ENCODE results near the gene FHOD3.

The FHOD3 gene

GRCh38 chr18:36323421-36323820, 25.9 kb downstream of the FHOD3 start:
- DNase-seq: no peak

- no peak for DNase-seq
Measured at GRCh38 chr18:36325846-36326245, 28.3 kb downstream of the FHOD3 start.

DNA sequence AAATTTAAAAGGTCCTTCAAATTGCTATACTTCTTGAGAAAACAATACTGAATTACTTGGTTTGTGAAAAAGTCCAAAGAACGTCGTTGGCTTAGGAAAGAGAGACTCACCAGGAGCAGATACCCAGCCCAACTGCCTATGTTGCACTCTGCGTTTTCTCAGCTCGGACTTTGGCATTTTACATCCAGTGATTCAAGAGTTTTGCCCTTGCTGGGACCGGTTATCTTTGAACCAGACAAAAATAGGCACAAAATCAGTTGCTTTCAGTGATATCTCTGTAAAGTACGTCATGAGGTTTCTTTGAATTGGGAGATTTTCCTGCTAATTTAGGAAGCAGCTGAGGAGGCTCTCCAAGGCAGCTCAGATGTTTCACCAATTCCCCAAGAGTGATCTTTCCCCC, 29.3 kb downstream of the FHOD3 start:
- no peak for DNase-seq

GRCh38 chr18:36327352-36328316, 30.1 kb downstream of the FHOD3 start:
- DNase-seq: no peak

DNA sequence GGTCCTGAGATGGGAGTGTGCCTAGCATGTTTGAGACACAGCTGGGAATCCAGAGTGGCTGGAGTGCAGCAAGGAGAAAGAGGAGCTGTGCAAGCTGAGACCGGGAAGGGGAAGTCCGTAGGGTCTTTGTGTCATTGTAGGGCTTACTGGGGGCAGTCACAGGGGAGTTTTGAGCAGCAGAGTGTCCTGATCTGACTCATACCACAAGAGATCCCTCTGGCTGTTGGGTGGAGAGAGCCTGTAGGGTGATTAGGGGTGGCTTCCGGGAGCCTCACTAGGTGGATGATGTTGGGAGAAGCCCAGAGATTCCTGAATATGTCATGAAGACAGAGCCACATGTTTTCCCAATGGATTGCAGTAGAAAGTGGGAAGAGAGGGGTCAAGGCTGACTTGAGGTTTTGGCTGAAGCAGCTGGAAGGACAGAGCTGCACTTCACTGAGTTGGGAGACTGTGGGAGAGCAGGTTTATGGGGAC, 30.9 kb downstream of the FHOD3 start:
- DNase-seq: no peak

DNA sequence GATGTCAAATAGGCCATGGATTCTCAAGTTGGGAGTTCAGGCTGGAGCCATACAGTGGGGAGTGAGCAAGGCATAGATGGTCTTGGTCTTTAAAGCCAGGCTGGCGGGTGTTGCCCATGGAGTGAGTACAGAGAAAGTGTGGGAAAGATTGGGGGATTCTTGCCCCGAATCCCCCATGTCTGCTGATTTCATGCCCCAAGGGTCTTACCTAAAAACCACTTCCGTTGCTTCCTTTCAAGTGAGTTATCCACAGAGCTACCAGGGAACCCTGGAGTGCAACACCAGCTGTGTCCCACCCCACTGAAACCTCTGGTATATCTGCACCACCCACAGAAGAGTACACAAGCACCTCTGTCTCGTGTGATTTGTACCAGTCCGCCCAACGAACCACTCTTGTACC, 31.4 kb downstream of the FHOD3 start:
- no peak for DNase-seq

DNA sequence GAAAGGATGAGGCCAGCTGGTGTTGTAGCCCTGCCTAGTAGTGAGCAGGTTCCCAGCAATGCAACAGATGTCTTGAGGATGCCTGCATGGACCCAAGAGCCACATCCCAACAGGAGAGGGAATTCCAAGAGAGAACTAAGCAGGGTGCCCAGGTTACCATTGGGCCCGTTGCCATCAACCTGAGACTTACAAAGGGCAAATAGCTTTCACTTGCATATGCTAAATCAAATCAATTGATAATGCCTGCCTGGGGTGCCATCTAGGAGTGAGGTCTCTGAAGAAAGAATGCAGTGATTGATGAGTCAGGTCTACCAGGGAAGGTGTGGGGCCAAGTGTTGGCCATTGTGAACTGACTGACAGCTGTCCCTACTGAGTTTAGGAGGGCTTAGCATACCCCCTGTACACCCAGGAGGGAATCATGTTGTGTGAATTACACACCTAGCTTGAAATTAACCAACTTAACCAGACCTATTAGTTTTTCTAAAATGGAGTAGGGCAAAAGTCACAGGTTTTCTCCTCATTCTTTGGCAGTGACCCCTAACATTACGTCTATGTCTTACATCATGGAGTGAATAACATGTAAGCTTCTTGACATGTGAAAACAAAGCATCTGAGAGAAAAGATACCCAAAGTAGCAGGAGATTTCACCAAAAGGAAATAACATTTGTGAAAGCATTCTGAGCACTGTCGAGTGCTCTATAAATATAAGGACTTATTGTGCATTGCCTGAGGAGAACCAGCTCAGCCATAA, 32.3 kb downstream of the FHOD3 start:
- DNase-seq: no peak

DNA sequence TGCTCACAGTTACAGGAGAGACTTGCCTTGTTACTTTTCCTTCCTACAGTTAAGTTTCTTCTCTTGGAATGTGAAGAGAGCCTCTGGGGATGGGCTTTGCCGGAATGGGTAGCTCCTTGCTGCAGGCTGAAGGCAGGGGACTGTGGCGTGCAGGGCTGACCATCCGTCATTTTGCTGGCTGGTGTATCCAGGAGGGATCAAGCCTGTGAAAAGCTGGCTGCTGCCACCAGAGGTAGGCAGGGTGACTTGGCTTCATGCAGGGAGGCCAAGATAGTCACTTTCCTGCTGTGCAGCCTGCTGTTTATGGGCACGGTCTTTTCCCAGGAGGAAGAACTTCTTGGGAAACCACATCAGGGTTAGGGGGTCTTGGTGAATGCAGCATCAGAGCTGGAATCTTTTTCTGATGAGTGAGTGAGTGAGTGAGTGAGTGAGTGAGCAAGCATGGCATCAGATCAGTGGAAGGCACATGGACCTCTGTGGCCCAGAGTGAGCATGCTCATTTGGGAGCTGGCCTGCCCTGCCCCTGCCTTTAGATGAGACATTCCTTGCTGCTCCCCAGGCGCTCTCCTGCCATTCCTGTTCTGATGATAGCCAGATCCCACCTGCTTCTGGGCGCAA, 33.0 kb downstream of the FHOD3 start:
- DNase-seq: no peak

GRCh38 chr18:36331521-36331971, 34.0 kb downstream of the FHOD3 start:
- no peak for DNase-seq

GRCh38 chr18:36333414-36333813, 35.9 kb downstream of the FHOD3 start:
- no peak for DNase-seq

GRCh38 chr18:36334798-36335197, 37.3 kb downstream of the FHOD3 start:
- no peak for DNase-seq

DNA sequence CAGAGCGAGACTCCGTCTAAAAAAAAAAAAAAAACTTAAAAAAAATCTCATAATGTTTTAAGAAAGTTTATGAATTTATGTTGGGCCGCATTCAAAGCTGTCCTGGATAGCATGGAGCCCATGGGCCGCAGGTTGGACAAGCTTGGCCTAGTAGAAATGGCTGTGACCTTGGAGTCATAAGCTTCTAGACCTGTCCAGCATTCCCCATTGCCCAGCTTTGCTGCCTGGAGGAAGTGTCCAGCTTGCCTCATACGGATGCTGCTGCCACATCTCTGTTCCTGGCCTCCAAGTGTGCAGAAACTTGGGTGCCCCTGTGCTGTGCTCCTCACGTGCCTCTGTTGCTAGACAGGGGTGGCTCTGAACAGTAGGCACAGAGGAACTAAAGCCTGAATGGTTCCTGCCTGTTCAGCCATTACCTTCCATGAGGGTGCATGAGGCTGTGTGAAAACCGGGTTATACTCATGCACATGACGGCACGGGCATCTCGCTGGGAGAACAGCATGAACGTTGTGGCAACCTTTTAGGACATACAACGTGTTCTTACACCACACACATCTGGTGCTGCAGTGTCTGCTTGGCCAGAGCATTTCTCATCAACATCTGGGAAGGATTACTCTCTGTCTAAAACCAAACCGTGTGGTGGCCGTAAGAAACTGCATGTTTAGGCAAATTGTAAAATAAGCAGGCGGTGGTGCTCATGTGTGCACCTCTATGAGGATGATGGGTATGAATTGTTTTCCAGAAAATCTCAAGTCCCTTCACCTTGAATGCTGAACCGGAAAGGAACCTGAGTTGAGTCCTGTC, 38.2 kb downstream of the FHOD3 start:
- no peak for DNase-seq

GRCh38 chr18:36337679-36338402, 40.3 kb downstream of the FHOD3 start:
- no peak for DNase-seq

GRCh38 chr18:36338403-36338933, 41.0 kb downstream of the FHOD3 start:
- DNase-seq: no peak

DNA sequence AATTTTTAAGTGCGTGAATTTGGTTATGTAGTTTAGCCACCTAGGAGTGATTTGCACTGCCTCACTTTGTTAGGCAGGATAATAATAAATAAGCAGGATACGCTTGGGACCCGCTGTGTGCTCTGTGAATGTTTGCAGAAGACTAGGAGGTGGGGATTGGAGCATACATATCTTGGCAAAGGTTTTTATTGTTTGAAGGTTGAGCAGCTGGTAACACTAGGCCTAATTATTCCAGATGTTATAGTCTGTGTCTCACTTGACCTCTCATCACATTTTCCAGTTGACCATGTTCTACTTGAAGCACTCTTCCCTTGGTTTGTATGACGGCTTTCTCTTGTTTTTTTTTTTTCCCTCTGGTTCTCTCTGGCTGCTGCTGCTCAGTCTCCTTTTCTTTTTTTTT, 42.7 kb downstream of the FHOD3 start:
- no peak for DNase-seq

DNA sequence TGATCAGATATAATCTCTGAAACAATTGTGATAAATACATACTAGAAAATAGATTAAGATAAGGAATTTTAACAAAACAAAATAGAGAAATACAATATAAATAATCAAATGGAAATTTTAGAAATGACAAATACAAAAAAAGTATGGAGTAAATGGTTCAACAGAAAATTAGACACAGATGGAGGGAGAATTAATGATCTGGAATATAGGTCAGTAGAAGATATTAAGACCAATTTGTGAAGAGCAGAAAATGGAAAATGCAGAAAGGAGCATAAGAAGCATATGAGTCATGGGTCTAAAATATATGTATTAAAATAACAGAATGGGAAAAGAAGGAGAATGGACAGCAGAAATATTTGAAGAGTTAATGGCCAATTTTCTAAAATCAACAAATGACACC, 44.4 kb downstream of the FHOD3 start:
- no peak for DNase-seq

DNA sequence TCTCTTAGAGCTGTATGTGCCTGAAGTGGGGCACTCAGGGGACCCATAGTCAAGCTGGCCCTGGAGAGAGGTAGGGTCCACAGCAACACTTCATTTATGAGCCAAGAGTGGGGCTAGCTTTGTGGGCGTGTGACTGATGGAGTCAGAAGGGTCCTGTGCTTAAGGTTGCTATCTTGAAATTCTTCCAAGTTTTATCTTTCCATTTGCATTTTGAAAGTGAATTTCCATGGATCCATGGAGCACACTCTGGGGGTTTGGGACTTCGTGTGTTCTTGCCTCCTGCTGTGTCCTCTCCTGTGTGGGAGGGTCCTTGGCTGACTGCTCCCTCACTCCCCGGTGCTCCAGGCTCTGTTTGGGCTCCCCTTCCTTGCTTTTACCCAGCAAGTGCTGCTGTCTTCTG, 50.8 kb downstream of the FHOD3 start:
- DNase-seq: no peak

DNA sequence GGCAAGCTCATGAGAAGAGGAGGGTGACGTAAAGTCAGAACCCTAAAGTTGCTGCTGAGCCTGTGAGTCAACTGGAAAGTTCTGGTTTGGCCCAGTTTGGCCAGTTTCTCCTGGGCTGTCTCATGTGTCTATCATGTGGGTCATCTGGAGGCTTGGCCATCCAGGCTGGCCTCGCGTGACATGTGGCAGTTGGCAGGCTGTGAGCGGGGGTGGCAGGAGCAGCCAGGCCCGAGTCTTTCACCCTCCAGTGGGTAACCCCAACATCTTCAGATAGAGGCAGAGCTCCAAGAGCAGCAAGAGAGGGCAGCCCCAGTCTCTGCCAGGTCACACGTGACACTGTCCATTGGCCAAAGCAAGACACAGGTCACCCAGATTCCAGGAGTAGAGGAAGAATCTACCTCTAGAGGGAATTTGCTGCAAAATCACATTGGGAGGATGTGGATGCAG, 51.5 kb downstream of the FHOD3 start:
- DNase-seq: no peak

DNA sequence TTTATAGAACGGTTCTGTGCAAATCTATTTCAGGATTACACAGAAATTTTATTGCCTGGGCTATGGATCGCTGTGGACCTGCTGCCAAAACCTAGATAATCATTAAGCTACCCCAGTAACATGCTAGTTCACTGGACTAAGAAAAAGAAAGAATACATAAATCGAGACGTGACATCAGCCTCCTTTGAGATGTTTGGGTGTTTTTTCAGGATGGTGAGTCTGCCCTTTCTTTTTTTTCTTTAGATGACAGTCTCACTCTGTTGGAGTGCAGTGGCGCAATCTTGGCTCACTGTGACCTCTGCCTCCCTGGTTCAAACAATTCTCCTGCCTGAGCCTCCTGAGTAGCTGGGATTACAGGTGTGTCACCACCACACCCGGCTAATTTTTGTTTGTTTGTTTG, 52.0 kb downstream of the FHOD3 start:
- DNase-seq: no peak

DNA sequence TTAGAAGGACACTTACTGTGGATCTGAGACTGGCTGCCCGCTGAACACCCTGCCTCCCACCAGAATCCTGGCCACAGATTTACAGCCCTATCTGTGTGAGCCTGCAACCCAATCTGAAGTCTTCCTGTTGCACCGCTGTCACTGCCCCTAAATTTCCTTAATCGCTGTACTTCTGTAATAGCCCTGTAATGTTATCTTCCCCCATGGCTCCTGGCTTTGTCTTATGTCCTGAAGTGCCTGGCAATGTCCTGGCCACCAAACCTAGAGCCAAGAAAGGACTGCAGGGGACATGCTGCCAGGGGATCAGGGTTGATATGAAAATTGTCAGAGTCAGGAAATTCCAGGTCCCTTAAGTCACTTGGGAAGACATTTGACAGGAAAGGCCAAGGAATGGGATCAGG, 52.7 kb downstream of the FHOD3 start:
- DNase-seq: no peak

DNA sequence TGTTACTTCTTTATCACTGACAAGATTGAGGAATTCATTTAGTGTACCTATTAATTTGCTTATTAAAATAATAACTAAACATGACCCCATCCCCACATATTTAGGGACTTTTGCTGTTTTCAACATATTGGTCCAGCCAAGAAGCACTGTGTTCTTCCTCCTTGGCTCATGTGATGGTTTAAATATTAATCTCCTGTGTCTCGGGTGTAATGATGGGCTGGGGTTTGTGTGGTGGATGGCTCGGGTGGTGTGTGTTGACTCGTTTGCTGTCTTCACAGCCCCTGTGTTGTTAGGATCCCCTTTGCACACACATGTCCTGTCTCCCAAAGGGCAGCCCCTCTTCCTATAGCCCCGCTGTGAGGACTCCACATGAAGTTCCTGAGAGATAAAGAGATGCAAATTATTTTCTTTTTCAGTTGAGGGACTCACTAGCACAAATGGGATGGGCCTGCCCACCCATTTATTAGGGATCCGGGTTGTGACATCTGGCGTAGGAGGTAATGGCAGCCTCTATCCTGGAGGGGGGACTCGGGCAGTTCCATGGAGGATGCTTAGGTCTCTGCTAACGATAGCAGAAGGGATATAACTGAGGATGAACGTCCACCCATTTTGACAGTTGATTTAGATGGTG, 53.4 kb downstream of the FHOD3 start:
- no peak for DNase-seq
